ENCODE data around the gene POU2F1.
A peak's percentile ranks its signal among the peaks of the same experiment; 100 is the strongest.
"Not testable (repeated sequence)": the region's sequence is repeated elsewhere in the genome, so short reads cannot be mapped to it uniquely, and the experiment has no call there.

Gene POU2F1

GRCh38 chr1:167223144-167224103 is 2.7 kb downstream of the POU2F1 start (continued):
- TF ChIP-seq PRDM4 (tag by site-specific recombination; IDR thresholded peaks at IDR 0.05) (peak; percentile 66), ZNF350 (tag by site-specific recombination; IDR thresholded peaks at IDR 0.05) (no peak)

- H3K36me3 ChIP-seq (ENCODE audit: control insufficient read depth in 2 of 2, insufficient read depth in 1 of 2, low read length in 2 of 2); POLR2A ChIA-PET; H3K9me3 ChIP-seq (ENCODE audit: control insufficient read depth, insufficient read depth, low read depth, low read length); H3K4me3 ChIP-seq (ENCODE audit: low read depth, low read length); H3K27ac ChIP-seq (ENCODE audit: extremely low read depth, low read depth, low read length); CTCF ChIA-PET: not testable (repeated sequence)
- H3K4me1 ChIP-seq (ENCODE audit: control insufficient read depth, insufficient read depth, low read length) = peaks cover 35% of the 10 kb centered on the region
- peak; percentile 45; the same call in 1 of the 2 replicates for TF ChIP-seq ZBTB17 (tag by site-specific recombination; IDR thresholded peaks at IDR 0.05)
- 0 out of 2 replicates have a peak, but pooled peaks have one; percentile 30 for TF ChIP-seq ZNF362 (tag by site-specific recombination; IDR thresholded peaks at IDR 0.05)
- TF ChIP-seq KLF1 (tag by site-specific recombination; IDR thresholded peaks at IDR 0.05) = peak; percentile 50
- peak; percentile 2; the same call in 1 of the 2 replicates for TF ChIP-seq BCL6B (tag by site-specific recombination; IDR thresholded peaks at IDR 0.05)
- TF ChIP-seq PRDM1 (tag by site-specific recombination; IDR thresholded peaks at IDR 0.05) = peak; percentile 16; the same call in 1 of the 2 replicates
Observed at GRCh38 chr1:167224734-167225235, 4.1 kb downstream of the POU2F1 start.

GRCh38 chr1:167225920-167226319 is 5.2 kb downstream of the POU2F1 start:
- H3K27ac ChIP-seq (ENCODE audit: extremely low read depth, low read depth, low read length) = no peak overlapping the region
- CTCF ChIA-PET = no interaction called here
- POLR2A ChIA-PET = no interaction called here
- H3K36me3 ChIP-seq (ENCODE audit: control insufficient read depth in 2 of 2, insufficient read depth in 1 of 2, low read length in 2 of 2) = no peaks in the 10 kb centered on the region
- TF ChIP-seq PRDM10 (tag by site-specific recombination; IDR thresholded peaks at IDR 0.05) = 0 out of 2 replicates have a peak, but pooled peaks have one; percentile 19
- peak; percentile 78 for TF ChIP-seq PRDM1 (tag by site-specific recombination; IDR thresholded peaks at IDR 0.05)
- TF ChIP-seq ZBTB6 (tag by site-specific recombination; IDR thresholded peaks at IDR 0.05) = no peak
- H3K9me3 ChIP-seq (ENCODE audit: control insufficient read depth, insufficient read depth, low read depth, low read length) = no peaks in the 10 kb centered on the region
- H3K4me1 ChIP-seq (ENCODE audit: control insufficient read depth, insufficient read depth, low read length) = peaks cover 35% of the 10 kb centered on the region
- H3K4me3 ChIP-seq (ENCODE audit: low read depth, low read length) = no peak overlapping the region

All from HEK293 (cell line).